Smooth muscle cell (in vitro differentiated cells): Measurements from ENCODE around the gene EMID1. TPM values are rescaled to one million over a fixed set of nuclear protein-coding genes. Genes with fewer than 3 reads are reported as not detected.

Source experiments
- DNase-seq: peaks from one replicate; lab custom pipeline; 2025; ENCODE audit not compliant: unreplicated experiment; lab: John Stamatoyannopoulos, UW
- H2AFZ ChIP-seq: fragments of 200-600 bp; sonication (generic); 2 replicates; pipeline ENCODE4 v1.6.0; 2016; ENCODE audit warnings: antibody characterized with exemption, low read depth, mild to moderate bottlenecking
- H3F3A ChIP-seq: fragments of 200-600 bp; sonication (generic); 2 replicates; pipeline ENCODE4 v1.6.0; 2017; ENCODE audit warnings: antibody characterized with exemption, low read depth
- H3K27ac ChIP-seq: fragments of 200-600 bp; sonication (generic); 2 replicates; pipeline ENCODE4 v1.5.1; 2016; ENCODE audit warnings: low read depth, mild to moderate bottlenecking
- H3K27me3 ChIP-seq: fragments of 200-600 bp; sonication (generic); 2 replicates; pipeline ENCODE4 v1.6.1; 2016; ENCODE audit warnings: low read depth, mild to moderate bottlenecking
- H3K36me3 ChIP-seq: fragments of 200-600 bp; sonication (generic); 2 replicates; pipeline ENCODE4 v1.5.1; 2016; ENCODE audit warnings: low read depth
- H3K4me1 ChIP-seq: fragments of 200-600 bp; sonication (generic); 2 replicates; pipeline ENCODE4 v1.5.1; 2016; ENCODE audit warnings: low read depth
- H3K4me2 ChIP-seq: fragments of 200-600 bp; sonication (generic); 2 replicates; pipeline ENCODE4 v1.6.0; 2016; ENCODE audit warnings: mild to moderate bottlenecking
- H3K4me3 ChIP-seq: fragments of 200-600 bp; sonication (generic); 2 replicates; pipeline ENCODE4 v1.5.1; 2016; ENCODE audit warnings: mild to moderate bottlenecking
- H3K79me2 ChIP-seq: fragments of 200-600 bp; sonication (generic); 2 replicates; pipeline ENCODE4 v1.6.0; 2016; ENCODE audit warnings: low read depth, mild to moderate bottlenecking
- H3K9ac ChIP-seq: fragments of 200-600 bp; sonication (generic); 2 replicates; pipeline ENCODE4 v1.6.0; 2016; ENCODE audit warnings: low read depth
- H3K9me3 ChIP-seq: fragments of 200-600 bp; sonication (generic); replicated peaks from 2 replicates; pipeline ENCODE4 v1.5.1; 2016; ENCODE audit warnings: low read depth
- H4K20me1 ChIP-seq: fragments of 200-600 bp; sonication (generic); 2 replicates; pipeline ENCODE4 v1.6.0; 2016; ENCODE audit warnings: low read depth
- WGBS: methylation state at CpG from one replicate; pipeline ENCODE4 v1.1.7; 2016; ENCODE audit warnings: low lambda C conversion rate; 5-methylcytosine and 5-hydroxymethylcytosine counted together
- polyA plus RNA-seq: library from polyadenylated mRNA; unstranded; fragments of >200 nt; fragmentation: Nextera tagmentation; extraction: Ambion mirVana; gene quantifications from 2 replicates; pipeline ENCODE4 v1.2.1, GENCODE V29; 2016
- total RNA-seq: library from RNA; depleted of rRNA; stranded (reverse); fragments of >200 nt; gene quantifications from 2 replicates; pipeline ENCODE4 v1.2.3, GENCODE V29; 2014
- TF ChIP-seq, protein P1 (sequence below): fragments of 200-600 bp; sonication (generic); IDR thresholded peaks from 2 replicates; pipeline ENCODE4 v1.5.1; 2017; ENCODE audit warnings: borderline replicate concordance, mild to moderate bottlenecking, antibody characterized with exemption; ENCODE audit not compliant: insufficient read depth, poor library complexity, severe bottlenecking

Gene EMID1
- total and polyA plus RNA-seq, 2 experiments from 2014 or later = 1.1 to 3.9 TPM

GRCh38 chr22:29224859-29225410 lies 19.2 kb downstream of the EMID1 start:
- no peaks in the 10 kb centered on the region for H3K9me3 ChIP-seq
- H4K20me1 ChIP-seq = no peaks in the 10 kb centered on the region
- no peak overlapping the region for H3K27ac ChIP-seq
- no peaks in the 10 kb centered on the region for H3K36me3 ChIP-seq
- no peak overlapping the region for H3K4me3 ChIP-seq
- H3K27me3 ChIP-seq = no peaks in the 10 kb centered on the region
- no peak for DNase-seq
- no peaks in the 10 kb centered on the region for H3K79me2 ChIP-seq
- no peak overlapping the region for H3K9ac ChIP-seq
- TF ChIP-seq, protein P1, sequence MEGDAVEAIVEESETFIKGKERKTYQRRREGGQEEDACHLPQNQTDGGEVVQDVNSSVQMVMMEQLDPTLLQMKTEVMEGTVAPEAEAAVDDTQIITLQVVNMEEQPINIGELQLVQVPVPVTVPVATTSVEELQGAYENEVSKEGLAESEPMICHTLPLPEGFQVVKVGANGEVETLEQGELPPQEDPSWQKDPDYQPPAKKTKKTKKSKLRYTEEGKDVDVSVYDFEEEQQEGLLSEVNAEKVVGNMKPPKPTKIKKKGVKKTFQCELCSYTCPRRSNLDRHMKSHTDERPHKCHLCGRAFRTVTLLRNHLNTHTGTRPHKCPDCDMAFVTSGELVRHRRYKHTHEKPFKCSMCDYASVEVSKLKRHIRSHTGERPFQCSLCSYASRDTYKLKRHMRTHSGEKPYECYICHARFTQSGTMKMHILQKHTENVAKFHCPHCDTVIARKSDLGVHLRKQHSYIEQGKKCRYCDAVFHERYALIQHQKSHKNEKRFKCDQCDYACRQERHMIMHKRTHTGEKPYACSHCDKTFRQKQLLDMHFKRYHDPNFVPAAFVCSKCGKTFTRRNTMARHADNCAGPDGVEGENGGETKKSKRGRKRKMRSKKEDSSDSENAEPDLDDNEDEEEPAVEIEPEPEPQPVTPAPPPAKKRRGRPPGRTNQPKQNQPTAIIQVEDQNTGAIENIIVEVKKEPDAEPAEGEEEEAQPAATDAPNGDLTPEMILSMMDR = no peak
- H3K4me2 ChIP-seq = no peak overlapping the region
- WGBS = 98% methylated on average over 7 of the region's 7 CpGs
- H3F3A ChIP-seq = no peaks in the 10 kb centered on the region
- H3K4me1 ChIP-seq = no peaks in the 10 kb centered on the region
- H2AFZ ChIP-seq = no peak overlapping the region

GRCh38 chr22:29225422-29226090 lies 19.9 kb downstream of the EMID1 start:
- no peaks in the 10 kb centered on the region for H3K9me3 ChIP-seq
- TF ChIP-seq, protein P1 = no peak
- no peak for DNase-seq
- no peak overlapping the region for H3K4me3 ChIP-seq
- no peaks in the 10 kb centered on the region for H3K4me1 ChIP-seq
- H3K4me2 ChIP-seq = no peak overlapping the region
- H3K27me3 ChIP-seq = no peaks in the 10 kb centered on the region
- H3K79me2 ChIP-seq = no peaks in the 10 kb centered on the region
- H3K9ac ChIP-seq = no peak overlapping the region
- no peak overlapping the region for H3K27ac ChIP-seq
- no peaks in the 10 kb centered on the region for H3K36me3 ChIP-seq
- H2AFZ ChIP-seq = no peak overlapping the region
- no peaks in the 10 kb centered on the region for H4K20me1 ChIP-seq
- no peaks in the 10 kb centered on the region for H3F3A ChIP-seq
- 67% methylated on average over 16 of the region's 16 CpGs for WGBS

GRCh38 chr22:29226351-29226981 lies 20.8 kb downstream of the EMID1 start:
- Histone ChIP-seq H3K27me3 (no peaks in the 10 kb centered on the region), H3K4me2 (no peak overlapping the region), H3K9me3 (no peaks in the 10 kb centered on the region), H3K4me1 (no peaks in the 10 kb centered on the region), H3K9ac (no peak overlapping the region), H3K79me2 (no peaks in the 10 kb centered on the region), H3K27ac (no peak overlapping the region), H3F3A (no peaks in the 10 kb centered on the region), H4K20me1 (no peaks in the 10 kb centered on the region), H2AFZ (no peak overlapping the region), H3K4me3 (no peak overlapping the region), H3K36me3 (no peaks in the 10 kb centered on the region)
- no peak for DNase-seq
- WGBS = 88% methylated on average over 9 of the region's 11 CpGs
- TF ChIP-seq, protein P1 = no peak
